HepG2 (cell line): Measurements from ENCODE around the gene SLC35B2. TPM values are rescaled to one million over a fixed set of nuclear protein-coding genes. Genes with fewer than 3 reads are reported as not detected.

ENCODE experiments used
- ATF7 ChIP-seq, 2 experiments: fragments of 450-650 bp in 1 of 2; sonication (generic) in 1 of 2; formaldehyde crosslinking in 1 of 2; IDR thresholded peaks; 2 replicates each; pipeline versions ENCODE4 v1.4.0 to v1.6.1; 2016 to 2020; ENCODE audit warnings: antibody characterized with exemption in 1 of 2, mild to moderate bottlenecking in 1 of 2, missing genetic modification reagents in 1 of 2
- CBX1 ChIP-seq: IDR thresholded peaks from one replicate; pipeline ENCODE4 v1.6.1; 2016; ENCODE audit warnings: antibody characterized with exemption, low read depth
- CEBPB ChIP-seq: IDR thresholded peaks from 2 replicates; pipeline ENCODE4 v1.6.1; 2011; ENCODE audit warnings: low read depth, low read length, improper control_type of control experiment, borderline replicate concordance
- GABPA ChIP-seq, 2 experiments: IDR thresholded peaks; 2 replicates each; pipeline ENCODE4 v1.6.1; 2011 to 2016; ENCODE audit warnings: low read depth in 2 of 2, low read length in 1 of 2, missing biosample characterization in 1 of 2, missing genetic modification characterization in 1 of 2
- HNRNPK ChIP-seq: fragments of 200-400 bp; formaldehyde crosslinking; IDR thresholded peaks from 2 replicates; pipeline ENCODE4 v1.6.1; 2018; ENCODE audit warnings: low read length, low read depth, moderate library complexity, mild to moderate bottlenecking; ENCODE audit not compliant: poor library complexity, severe bottlenecking
- HNRNPL ChIP-seq: fragments of 200-400 bp; formaldehyde crosslinking; IDR thresholded peaks from 2 replicates; pipeline ENCODE4 v1.6.1; 2017; ENCODE audit warnings: mild to moderate bottlenecking, low read depth, low read length
- POLR2G ChIP-seq: fragments of 200-400 bp; formaldehyde crosslinking; IDR thresholded peaks from 2 replicates; pipeline ENCODE4 v1.6.1; 2018; ENCODE audit warnings: mild to moderate bottlenecking, low read depth, low read length, moderate library complexity
- TGIF2 ChIP-seq: IDR thresholded peaks from 2 replicates; pipeline ENCODE4 v1.6.1; 2016; ENCODE audit warnings: control low read depth, missing compliant biosample characterization
- THAP11 ChIP-seq: IDR thresholded peaks from 2 replicates; pipeline ENCODE4 v1.6.1; 2016; ENCODE audit warnings: missing biosample characterization, missing genetic modification reagents
- ZBTB7B ChIP-seq: sonication (generic); formaldehyde crosslinking; IDR thresholded peaks from 2 replicates; pipeline ENCODE4 v1.4.0; 2020; ENCODE audit warnings: missing genetic modification reagents
- ZNF224 ChIP-seq: sonication (generic); formaldehyde crosslinking; IDR thresholded peaks from 2 replicates; pipeline ENCODE4 v1.5.0; 2020; ENCODE audit warnings: mild to moderate bottlenecking, missing genetic modification reagents
- ZNF614 ChIP-seq: IDR thresholded peaks from 2 replicates; pipeline ENCODE4 v1.6.1; 2018; ENCODE audit warnings: missing biosample characterization, missing genetic modification reagents, inconsistent platforms, borderline replicate concordance
- ZNF629 ChIP-seq: sonication (generic); formaldehyde crosslinking; conservative IDR thresholded peaks from 2 replicates; pipeline ENCODE4 v1.5.0; 2020; ENCODE audit warnings: missing genetic modification reagents
- ZNF660 ChIP-seq: sonication (generic); formaldehyde crosslinking; IDR thresholded peaks from 2 replicates; pipeline ENCODE4 v1.5.1; 2020; ENCODE audit warnings: mild to moderate bottlenecking, low read depth, missing genetic modification reagents, borderline replicate concordance
- ZSCAN12 ChIP-seq: sonication (generic); formaldehyde crosslinking; IDR thresholded peaks from 2 replicates; pipeline ENCODE4 v1.9.0; 2021; ENCODE audit warnings: mild to moderate bottlenecking, missing genetic modification reagents
- polyA plus RNA-seq, 8 experiments: library from polyadenylated mRNA; depleted of rRNA in 3 of 8; stranded (reverse) in 7 of 8; unstranded in 1 of 8; fragments of >200 nt; fragmentation: Illumina TruSeq in 4 of 8; extraction: Trizol in 4 of 8; gene quantifications; 2 replicates each; pipeline versions ENCODE4 v1.2.1 to v1.2.3, GENCODE V29; 2011 to 2016; ENCODE audit warnings: low read depth in 4 of 8, missing spikeins in 1 of 8, mixed read lengths in 1 of 8; ENCODE audit not compliant: insufficient read depth in 1 of 8
- total RNA-seq, 5 experiments: library from RNA; depleted of rRNA; stranded (reverse); fragments of >200 nt; fragmentation: Illumina TruSeq; extraction: Trizol; gene quantifications; 2 replicates each; pipeline ENCODE4 v1.2.3, GENCODE V29; 2016; ENCODE audit warnings: low read depth in 1 of 5
- TF ChIP-seq, protein P1 (sequence below): sonication (generic); formaldehyde crosslinking; IDR thresholded peaks from 2 replicates; pipeline ENCODE4 v1.4.0; 2020; ENCODE audit warnings: mild to moderate bottlenecking, missing genetic modification reagents
- TF ChIP-seq, protein P2 (sequence below): sonication (generic); formaldehyde crosslinking; conservative IDR thresholded peaks from 2 replicates; pipeline ENCODE4 v1.5.0; 2020; ENCODE audit warnings: missing genetic modification reagents
- TF ChIP-seq, protein P3 (sequence below): sonication (generic); formaldehyde crosslinking; IDR thresholded peaks from 2 replicates; pipeline ENCODE4 v1.5.1; 2020; ENCODE audit warnings: missing genetic modification reagents, mild to moderate bottlenecking, borderline replicate concordance
- TF ChIP-seq, protein P4 (sequence below): sonication (generic); formaldehyde crosslinking; IDR thresholded peaks from 2 replicates; pipeline ENCODE4 v1.5.1; 2020; ENCODE audit warnings: mild to moderate bottlenecking, missing genetic modification reagents, moderate library complexity
- TF ChIP-seq, protein P5 (sequence below): sonication (generic); formaldehyde crosslinking; IDR thresholded peaks from 2 replicates; pipeline ENCODE4 v1.5.1; 2020; ENCODE audit warnings: mild to moderate bottlenecking, missing genetic modification reagents, borderline replicate concordance
- TF ChIP-seq, protein P6 (sequence below): sonication (generic); formaldehyde crosslinking; IDR thresholded peaks from 2 replicates; pipeline ENCODE4 v1.4.0; 2020; ENCODE audit warnings: missing genetic modification reagents

SLC35B2 gene
- total and polyA plus RNA-seq, 2 of the 13 experiments (the other 11 are each of a cell fraction or from before 2014, with no cell fraction given) = 61.1 to 148 TPM

DNA sequence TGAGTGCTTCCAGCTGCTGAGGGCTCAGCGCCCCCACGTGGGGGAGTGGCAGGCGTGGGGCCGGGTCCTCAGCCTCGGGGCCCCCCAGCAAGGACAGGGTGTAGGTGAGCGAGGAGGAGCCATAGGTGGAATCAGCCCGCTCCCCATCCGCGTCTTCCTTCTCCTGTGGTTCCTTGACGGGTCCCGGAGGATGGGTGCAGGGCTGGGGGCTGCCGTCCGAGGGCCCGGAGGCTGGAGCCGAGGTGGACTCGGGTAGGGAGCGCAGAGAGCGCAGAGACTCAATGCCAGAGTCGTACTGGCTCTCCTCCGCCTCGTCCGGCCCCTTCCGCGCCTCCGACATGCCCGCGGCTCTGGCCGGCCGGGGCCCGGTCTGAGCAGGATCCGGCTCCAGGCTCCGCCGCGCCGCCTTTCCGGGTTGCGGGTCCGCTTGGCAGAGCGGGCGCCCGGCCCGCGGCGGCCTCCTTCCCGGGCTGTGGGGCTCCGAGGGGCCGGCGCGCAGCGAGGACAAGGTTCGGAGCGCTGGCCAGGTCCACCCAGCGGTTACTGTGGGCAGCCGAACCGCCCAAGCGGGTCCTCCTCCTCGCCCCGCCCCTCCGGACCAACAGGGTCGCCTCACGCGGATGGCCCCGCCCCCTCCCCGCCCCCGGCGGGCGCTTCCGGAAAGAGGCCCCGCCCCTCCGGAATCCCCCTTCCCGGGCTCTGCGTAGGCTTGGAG, 7.8 kb upstream of the SLC35B2 start, which contains the start of gene NFKBIE (continued):
- TF ChIP-seq, protein P1, sequence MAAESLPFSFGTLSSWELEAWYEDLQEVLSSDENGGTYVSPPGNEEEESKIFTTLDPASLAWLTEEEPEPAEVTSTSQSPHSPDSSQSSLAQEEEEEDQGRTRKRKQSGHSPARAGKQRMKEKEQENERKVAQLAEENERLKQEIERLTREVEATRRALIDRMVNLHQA (CRISPR knock-in tag) = 0 out of 2 replicates have a peak, but pooled peaks have one; percentile 17
- TF ChIP-seq CEBPB (no peak), POLR2G (peak; percentile 93), ATF7 (IDR thresholded peaks at IDR 0.05) (no peak), ATF7 (CRISPR knock-in tag; IDR thresholded peaks at IDR 0.05) (no peak), HNRNPK (peak; percentile 49), ZNF660 (CRISPR knock-in tag) (no peak), HNRNPL (no peak), CBX1 (no peak), ZSCAN12 (CRISPR knock-in tag) (peak; percentile 85), ZNF224 (no peak), GABPA (IDR thresholded peaks at IDR 0.05; ENCODE audit: low read depth, low read length) (no peak), GABPA (CRISPR knock-in tag; IDR thresholded peaks at IDR 0.05; ENCODE audit: low read depth) (peak; percentile 81), ZNF614 (CRISPR knock-in tag) (no peak), ZNF629 (no peak), TGIF2 (0 out of 2 replicates have a peak, but pooled peaks have one; percentile 77), THAP11 (CRISPR knock-in tag) (peak; percentile 47; the same call in 1 of the 2 replicates), ZBTB7B (CRISPR knock-in tag) (0 out of 2 replicates have a peak, but pooled peaks have one; percentile 52)
- TF ChIP-seq, protein P2, sequence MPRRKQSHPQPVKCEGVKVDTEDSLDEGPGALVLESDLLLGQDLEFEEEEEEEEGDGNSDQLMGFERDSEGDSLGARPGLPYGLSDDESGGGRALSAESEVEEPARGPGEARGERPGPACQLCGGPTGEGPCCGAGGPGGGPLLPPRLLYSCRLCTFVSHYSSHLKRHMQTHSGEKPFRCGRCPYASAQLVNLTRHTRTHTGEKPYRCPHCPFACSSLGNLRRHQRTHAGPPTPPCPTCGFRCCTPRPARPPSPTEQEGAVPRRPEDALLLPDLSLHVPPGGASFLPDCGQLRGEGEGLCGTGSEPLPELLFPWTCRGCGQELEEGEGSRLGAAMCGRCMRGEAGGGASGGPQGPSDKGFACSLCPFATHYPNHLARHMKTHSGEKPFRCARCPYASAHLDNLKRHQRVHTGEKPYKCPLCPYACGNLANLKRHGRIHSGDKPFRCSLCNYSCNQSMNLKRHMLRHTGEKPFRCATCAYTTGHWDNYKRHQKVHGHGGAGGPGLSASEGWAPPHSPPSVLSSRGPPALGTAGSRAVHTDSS (CRISPR knock-in tag) = no peak
- TF ChIP-seq, protein P3, sequence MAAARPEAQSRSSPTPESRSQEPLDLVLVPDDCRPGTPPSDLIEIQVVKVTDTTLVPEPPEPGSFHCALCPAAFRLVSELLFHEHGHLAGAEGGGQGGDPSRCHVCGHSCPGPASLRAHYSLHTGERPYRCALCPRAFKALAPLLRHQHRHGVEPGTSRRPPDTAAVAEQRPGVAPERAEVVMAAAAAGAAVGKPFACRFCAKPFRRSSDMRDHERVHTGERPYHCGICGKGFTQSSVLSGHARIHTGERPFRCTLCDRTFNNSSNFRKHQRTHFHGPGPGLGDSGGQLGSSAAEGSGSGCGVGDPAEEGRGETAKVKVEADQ = 0 out of 2 replicates have a peak, but pooled peaks have one; percentile 24
- TF ChIP-seq, protein P4, sequence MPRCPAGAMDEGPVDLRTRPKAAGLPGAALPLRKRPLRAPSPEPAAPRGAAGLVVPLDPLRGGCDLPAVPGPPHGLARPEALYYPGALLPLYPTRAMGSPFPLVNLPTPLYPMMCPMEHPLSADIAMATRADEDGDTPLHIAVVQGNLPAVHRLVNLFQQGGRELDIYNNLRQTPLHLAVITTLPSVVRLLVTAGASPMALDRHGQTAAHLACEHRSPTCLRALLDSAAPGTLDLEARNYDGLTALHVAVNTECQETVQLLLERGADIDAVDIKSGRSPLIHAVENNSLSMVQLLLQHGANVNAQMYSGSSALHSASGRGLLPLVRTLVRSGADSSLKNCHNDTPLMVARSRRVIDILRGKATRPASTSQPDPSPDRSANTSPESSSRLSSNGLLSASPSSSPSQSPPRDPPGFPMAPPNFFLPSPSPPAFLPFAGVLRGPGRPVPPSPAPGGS (CRISPR knock-in tag) = no peak; the same call in 1 of the 2 replicates
- TF ChIP-seq, protein P5, sequence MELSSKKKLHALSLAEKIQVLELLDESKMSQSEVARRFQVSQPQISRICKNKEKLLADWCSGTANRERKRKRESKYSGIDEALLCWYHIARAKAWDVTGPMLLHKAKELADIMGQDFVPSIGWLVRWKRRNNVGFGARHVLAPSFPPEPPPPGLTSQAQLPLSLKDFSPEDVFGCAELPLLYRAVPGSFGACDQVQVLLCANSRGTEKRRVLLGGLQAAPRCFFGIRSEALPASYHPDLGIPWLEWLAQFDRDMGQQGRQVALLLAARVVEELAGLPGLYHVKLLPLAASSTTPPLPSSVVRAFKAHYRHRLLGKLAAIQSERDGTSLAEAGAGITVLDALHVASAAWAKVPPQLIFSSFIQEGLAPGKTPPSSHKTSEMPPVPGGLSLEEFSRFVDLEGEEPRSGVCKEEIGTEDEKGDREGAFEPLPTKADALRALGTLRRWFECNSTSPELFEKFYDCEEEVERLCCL (CRISPR knock-in tag) = no peak
- TF ChIP-seq, protein P6, sequence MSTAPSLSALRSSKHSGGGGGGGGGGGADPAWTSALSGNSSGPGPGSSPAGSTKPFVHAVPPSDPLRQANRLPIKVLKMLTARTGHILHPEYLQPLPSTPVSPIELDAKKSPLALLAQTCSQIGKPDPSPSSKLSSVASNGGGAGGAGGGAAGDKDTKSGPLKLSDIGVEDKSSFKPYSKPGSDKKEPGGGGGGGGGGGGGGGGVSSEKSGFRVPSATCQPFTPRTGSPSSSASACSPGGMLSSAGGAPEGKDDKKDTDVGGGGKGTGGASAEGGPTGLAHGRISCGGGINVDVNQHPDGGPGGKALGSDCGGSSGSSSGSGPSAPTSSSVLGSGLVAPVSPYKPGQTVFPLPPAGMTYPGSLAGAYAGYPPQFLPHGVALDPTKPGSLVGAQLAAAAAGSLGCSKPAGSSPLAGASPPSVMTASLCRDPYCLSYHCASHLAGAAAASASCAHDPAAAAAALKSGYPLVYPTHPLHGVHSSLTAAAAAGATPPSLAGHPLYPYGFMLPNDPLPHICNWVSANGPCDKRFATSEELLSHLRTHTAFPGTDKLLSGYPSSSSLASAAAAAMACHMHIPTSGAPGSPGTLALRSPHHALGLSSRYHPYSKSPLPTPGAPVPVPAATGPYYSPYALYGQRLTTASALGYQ (CRISPR knock-in tag) = no peak
